Daoy (cell line): ENCODE data around the gene MMP25. TPM values are rescaled to one million over a fixed set of nuclear protein-coding genes. Genes with fewer than 3 reads are reported as not detected.

ENCODE experiments used
- DNase-seq: peaks from one replicate; pipeline ENCODE4 v3.0.0-alpha.2; 2015; ENCODE audit warnings: low read depth
- total RNA-seq: library from RNA; depleted of rRNA; stranded (reverse); fragments of >200 nt; shearing (Covaris generic); gene quantifications from 2 replicates; pipeline ENCODE4 v1.2.3, GENCODE V29; 2014

MMP25 gene
- total RNA-seq, 1 experiment from 2014 or later, result 0.17 TPM

- DNase-seq, result no peak
Observed at GRCh38 chr16:3017344-3017743, 29.0 kb upstream of the MMP25 start.

GRCh38 chr16:3017794-3018506 lies 28.4 kb upstream of the MMP25 start, which contains the start of gene CLDN6:
TSS of gene CLDN6 (minus strand) at chr16:3018183. CDS start at chr16:3016021, 2,162 bp downstream.
- DNase-seq, result no peak

DNA sequence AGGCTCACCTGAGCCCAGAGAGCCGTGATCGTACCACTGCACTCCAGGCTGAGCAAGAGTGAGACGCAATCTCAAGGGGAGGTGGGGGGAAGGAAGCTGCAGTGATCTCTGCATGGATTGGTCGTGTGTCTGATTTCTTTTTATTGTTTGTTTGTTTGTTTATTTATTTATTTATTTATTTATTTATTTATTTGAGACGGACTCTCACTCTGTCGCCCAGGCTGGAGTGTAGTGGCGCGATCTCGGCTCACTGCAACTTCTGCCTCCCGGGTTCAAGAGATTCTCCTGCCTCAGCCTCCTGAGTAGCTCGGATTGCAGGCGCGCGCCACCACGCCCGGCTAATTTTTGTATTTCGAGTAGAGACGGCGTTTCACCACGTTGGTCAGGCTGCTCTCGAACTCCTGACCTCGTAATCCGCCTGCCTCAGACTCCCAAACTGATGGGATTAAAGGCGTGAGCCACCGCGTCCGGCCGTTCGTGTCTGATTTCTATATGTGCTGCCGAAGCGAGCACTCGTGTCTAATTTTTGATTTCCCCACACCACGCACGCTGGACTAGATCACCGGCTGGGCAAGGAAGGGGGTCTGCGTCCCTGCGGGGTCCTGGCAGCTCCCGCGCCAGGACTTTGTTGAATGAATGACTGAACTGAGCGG lies 26.6 kb upstream of the MMP25 start:
- DNase-seq, result no peak

DNA sequence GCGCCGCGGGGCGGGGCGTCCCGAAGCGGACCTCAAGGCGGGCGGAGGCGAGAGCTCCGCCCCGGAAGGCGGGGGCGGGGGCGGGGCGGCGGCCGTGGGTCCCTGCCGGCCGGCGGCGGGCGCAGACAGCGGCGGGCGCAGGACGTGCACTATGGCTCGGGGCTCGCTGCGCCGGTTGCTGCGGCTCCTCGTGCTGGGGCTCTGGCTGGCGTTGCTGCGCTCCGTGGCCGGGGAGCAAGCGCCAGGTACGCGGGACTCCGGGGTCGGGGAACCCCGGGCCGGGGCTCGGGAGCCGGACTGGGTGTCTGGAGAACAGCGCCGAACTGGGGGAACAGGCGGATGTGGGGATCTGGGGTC lies 26.1 kb upstream of the MMP25 start, which contains the start of gene TNFRSF12A:
Gene TNFRSF12A, plus strand, starts transcription at position 122 of the 357 bp plus-strand sequence. Its CDS starts 30 bp downstream, at position 152.
- peak; percentile 90 for DNase-seq

GRCh38 chr16:3020604-3021448 lies 25.5 kb upstream of the MMP25 start:
- DNase-seq, result peak; percentile 96

DNA sequence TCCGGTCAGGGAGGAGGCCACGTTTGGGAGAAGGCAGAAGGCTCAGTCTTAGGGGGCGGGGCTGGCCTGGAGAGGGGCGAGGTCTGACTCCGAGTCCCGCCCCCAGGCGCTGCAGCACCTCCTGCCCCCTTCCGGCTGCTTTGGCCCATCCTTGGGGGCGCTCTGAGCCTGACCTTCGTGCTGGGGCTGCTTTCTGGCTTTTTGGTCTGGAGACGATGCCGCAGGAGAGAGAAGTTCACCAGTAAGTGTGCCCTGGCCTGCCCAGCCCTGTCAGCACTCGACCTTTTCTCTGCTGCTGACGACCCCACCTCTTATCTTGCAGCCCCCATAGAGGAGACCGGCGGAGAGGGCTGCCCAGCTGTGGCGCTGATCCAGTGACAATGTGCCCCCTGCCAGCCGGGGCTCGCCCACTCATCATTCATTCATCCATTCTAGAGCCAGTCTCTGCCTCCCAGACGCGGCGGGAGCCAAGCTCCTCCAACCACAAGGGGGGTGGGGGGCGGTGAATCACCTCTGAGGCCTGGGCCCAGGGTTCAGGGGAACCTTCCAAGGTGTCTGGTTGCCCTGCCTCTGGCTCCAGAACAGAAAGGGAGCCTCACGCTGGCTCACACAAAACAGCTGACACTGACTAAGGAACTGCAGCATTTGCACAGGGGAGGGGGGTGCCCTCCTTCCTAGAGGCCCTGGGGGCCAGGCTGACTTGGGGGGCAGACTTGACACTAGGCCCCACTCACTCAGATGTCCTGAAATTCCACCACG lies 24.7 kb upstream of the MMP25 start:
- peak; percentile 98 for DNase-seq

- peak; percentile 95 for DNase-seq
Observed at GRCh38 chr16:3022208-3022683, 24.1 kb upstream of the MMP25 start.

- no peak for DNase-seq
Observed at GRCh38 chr16:3022684-3023414, 23.5 kb upstream of the MMP25 start.

DNA sequence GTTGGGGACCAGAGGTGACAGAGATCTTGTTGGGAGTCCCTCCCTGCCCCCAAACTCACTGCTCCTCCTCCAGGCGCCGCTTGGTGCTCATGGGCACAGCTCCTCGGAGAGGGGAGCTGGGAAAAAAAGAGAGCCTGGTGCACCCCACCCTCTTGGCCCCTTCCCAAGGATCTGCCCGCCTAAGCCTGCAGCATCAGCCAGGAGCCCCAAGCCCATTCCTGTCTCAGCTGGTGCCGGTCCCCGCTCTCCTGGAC lies 23.0 kb upstream of the MMP25 start:
- peak; percentile 95 for DNase-seq

GRCh38 chr16:3023669-3024478 lies 22.5 kb upstream of the MMP25 start, which contains the start of the genes HCFC1R1 and THOC6:
TSS of gene HCFC1R1 (minus strand) at chr16:3023942. CDS start at chr16:3023941, 1 bp downstream.
TSS of gene THOC6 (plus strand) at chr16:3024035. CDS start at chr16:3024327, 292 bp downstream.
- DNase-seq, result peak; percentile 99

DNA sequence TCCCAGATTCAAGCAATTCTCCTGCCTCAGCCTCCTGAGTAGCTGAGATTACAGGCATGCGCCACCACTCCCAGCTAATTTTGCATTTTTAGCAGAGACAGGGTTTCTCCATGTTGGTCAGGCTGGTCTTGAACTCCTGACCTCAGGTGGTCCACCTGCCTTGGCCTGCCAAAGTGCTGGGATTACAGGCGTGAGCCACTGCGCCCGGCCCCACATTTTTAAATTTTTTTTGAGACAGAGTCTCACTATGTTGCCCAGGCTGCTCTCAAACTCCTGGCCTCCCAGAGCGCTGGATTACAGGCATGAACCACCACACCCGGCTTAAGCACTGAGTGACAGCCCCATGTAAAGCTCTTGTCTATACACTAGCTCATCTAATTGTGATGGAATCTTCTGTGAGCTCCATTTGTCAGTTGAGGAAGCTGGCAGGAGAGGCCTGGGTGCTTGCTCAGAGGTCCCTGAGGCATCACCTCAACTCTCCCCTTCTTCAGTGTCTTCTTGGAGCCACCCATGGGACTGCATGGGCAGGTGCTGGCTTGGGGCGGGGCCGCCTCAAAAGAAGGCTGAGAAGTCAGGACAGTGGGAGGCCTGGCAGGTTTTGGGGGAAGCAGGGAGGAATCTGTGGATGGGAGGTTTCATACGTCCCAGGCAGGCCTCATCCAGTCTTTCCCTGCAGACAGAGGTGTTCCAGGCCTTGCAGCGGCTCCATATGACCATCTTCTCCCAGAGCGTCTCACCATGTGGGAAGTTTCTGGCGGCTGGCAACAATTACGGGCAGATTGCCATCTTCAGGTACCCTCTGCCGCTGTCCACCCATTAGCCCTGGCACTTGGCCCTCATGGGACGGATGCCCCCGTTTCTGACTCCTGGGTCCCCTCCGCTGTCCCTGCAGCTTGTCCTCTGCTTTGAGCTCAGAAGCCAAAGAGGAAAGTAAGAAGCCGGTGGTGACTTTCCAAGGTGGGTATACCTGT lies 21.0 kb upstream of the MMP25 start:
- no peak for DNase-seq

DNA sequence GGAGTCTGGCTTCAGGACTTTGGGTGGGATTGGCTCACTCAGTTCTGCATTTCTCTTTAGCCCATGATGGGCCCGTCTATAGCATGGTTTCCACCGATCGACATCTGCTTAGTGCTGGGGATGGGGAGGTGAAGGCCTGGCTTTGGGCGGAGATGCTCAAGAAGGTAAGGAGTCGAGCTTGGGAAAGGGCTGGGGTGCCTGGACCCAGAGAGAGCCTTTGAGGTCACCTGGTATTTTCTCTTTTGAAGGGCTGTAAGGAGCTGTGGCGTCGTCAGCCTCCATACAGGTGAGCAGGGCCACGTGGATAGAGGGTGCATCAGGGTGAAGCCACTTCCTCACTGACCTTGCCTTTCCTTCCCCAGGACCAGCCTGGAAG lies 20.4 kb upstream of the MMP25 start:
- DNase-seq, result no peak

DNA sequence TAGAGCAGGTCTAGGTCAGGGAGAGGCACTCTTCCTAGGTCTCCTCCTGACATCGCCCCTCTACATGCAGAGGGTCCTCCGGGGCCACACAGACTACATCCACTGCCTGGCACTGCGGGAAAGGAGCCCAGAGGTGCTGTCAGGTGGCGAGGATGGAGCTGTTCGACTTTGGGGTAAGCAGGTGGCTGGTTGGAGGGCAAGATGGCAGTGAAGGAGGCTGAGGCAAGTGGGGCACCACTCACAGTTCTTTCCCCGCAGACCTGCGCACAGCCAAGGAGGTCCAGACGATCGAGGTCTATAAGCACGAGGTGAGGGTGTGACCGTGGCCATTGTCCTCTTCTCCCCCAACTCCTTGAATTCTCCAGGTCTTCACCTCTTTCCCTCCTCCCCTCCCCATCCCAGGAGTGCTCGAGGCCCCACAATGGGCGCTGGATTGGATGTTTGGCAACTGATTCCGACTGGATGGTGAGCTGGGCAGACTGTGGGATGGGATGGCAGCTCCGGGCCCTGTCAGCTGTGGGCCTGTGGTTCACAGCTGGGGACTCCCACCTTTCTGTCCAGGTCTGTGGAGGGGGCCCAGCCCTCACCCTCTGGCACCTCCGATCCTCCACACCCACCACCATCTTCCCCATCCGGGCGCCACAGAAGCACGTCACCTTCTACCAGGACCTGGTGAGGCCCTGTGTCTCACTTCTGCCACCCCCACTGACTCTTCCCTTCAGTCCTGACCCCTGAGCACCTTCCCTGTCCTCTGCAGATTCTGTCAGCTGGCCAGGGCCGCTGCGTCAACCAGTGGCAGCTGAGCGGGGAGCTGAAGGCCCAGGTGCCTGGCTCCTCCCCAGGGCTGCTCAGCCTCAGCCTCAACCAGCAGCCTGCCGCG lies 19.5 kb upstream of the MMP25 start:
- DNase-seq, result no peak

DNA sequence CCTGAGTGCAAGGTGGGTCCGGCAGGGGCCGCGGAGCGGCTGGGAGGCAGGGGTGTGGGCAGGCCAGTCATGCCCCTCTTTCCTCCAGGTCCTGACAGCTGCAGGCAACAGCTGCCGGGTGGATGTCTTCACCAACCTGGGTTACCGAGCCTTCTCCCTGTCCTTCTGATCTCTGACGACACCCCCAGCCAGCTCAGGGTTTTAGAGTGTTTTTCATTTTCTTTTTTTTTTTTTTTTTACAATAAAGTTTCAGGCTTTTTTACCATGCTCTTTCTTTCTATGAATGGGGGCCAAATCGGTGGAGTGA lies 18.9 kb upstream of the MMP25 start:
- DNase-seq, result no peak

DNA sequence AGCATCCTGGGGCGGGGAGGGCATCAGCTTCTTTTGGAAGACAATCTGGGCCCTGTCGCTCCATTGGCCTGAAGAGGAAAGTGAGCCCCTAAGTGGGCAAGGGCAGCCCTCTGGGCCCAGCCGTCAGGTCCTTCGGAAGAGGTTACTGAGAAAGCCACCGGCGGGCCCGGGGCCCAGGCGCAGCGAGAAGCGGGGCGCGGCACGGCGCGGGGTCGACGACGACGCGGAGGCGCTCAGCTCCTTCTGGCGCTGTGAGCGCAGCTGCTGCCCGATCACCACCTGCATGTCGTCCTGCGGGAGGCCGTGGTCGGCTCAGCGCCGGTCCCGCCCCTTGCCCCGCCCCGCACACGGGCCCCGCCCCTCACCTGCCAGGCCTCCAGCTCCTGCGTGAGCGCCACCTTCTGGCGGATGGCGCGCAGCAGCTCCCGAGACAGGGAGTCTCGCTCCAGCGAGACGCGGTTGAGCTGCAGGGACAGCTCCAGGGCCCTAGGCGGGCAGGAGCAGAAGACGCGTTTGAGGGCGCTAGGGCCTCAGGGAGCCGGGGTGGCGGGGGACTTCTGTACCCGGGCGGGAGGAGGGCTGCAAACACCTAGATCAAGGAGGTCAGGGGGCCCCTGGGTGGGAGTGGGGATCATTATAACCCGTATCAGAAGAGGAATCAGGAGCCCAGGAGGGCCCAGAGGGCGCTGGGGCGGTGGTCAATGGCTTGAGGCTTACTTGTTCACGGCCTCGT lies 18.2 kb upstream of the MMP25 start:
- DNase-seq, result peak; percentile 83

GRCh38 chr16:3028716-3029319 lies 17.5 kb upstream of the MMP25 start:
- DNase-seq, result no peak
